Stimulated activated CD4-positive, alpha-beta T cell treated with anti-CD3 and anti-CD28 coated beads, TNF-alpha, amount 100 ng/mL, for 48 hours (primary cell): Measurements from ENCODE around the gene KIAA0825.

Experiments
- DNase-seq, 3 donors: peaks; one replicate each; pipeline ENCODE4 v3.0.0-alpha.2; 2020; ENCODE audit warnings: low read depth in 3 of 3

The KIAA0825 gene

GRCh38 chr5:94243612-94244011 lies 374.8 kb downstream of the KIAA0825 start:
- no peak for DNase-seq

GRCh38 chr5:94240993-94241651 lies 377.3 kb downstream of the KIAA0825 start:
- no peak for DNase-seq

- DNase-seq: no peak
These were observed 377.8 kb downstream of the KIAA0825 start for GRCh38 chr5:94240596-94240992.

- DNase-seq: no peak
These were observed 378.3 kb downstream of the KIAA0825 start for GRCh38 chr5:94240134-94240533.

GRCh38 chr5:94239266-94239665 lies 379.1 kb downstream of the KIAA0825 start:
- DNase-seq: no peak

- no peak for DNase-seq
These were observed 383.4 kb downstream of the KIAA0825 start for GRCh38 chr5:94234987-94235386.

- no peak for DNase-seq
These were observed 389.6 kb downstream of the KIAA0825 start for GRCh38 chr5:94228791-94229190.

GRCh38 chr5:94223235-94223634 lies 395.2 kb downstream of the KIAA0825 start:
- no peak for DNase-seq

- no peak for DNase-seq
These were observed 400.0 kb downstream of the KIAA0825 start for GRCh38 chr5:94218374-94218773.

GRCh38 chr5:94217745-94218144 lies 400.7 kb downstream of the KIAA0825 start:
- no peak for DNase-seq

- no peak for DNase-seq
These were observed 401.2 kb downstream of the KIAA0825 start for GRCh38 chr5:94217216-94217615.

- DNase-seq: no peak
These were observed 405.9 kb downstream of the KIAA0825 start for GRCh38 chr5:94212476-94212875.

- no peak for DNase-seq
These were observed 408.5 kb downstream of the KIAA0825 start for GRCh38 chr5:94209774-94210355.

- no peak for DNase-seq
These were observed 409.1 kb downstream of the KIAA0825 start for GRCh38 chr5:94209272-94209671.

GRCh38 chr5:94199566-94199965 lies 418.8 kb downstream of the KIAA0825 start:
- DNase-seq: no peak

- DNase-seq: no peak
These were observed 420.4 kb downstream of the KIAA0825 start for GRCh38 chr5:94197970-94198369.

GRCh38 chr5:94196953-94197352 lies 421.5 kb downstream of the KIAA0825 start:
- no peak for DNase-seq

- DNase-seq: no peak
These were observed 425.6 kb downstream of the KIAA0825 start for GRCh38 chr5:94192658-94193391.

- no peak for DNase-seq
These were observed 426.8 kb downstream of the KIAA0825 start for GRCh38 chr5:94191604-94192003.

- no peak for DNase-seq
These were observed 429.7 kb downstream of the KIAA0825 start for GRCh38 chr5:94188725-94189124.

GRCh38 chr5:94184870-94185269 lies 433.5 kb downstream of the KIAA0825 start:
- DNase-seq: no peak

- DNase-seq: no peak
These were observed 436.5 kb downstream of the KIAA0825 start for GRCh38 chr5:94181895-94182294.

GRCh38 chr5:94180761-94181160 lies 437.6 kb downstream of the KIAA0825 start:
- DNase-seq: no peak
